PC-3 (cell line): ENCODE data around the gene ZNF350. TPM values are rescaled to one million over a fixed set of nuclear protein-coding genes. Genes with fewer than 3 reads are reported as not detected.
"Not testable (repeated sequence)": the region's sequence is repeated elsewhere in the genome, so short reads cannot be mapped to it uniquely, and the experiment has no call there.

ENCODE experiments used
- ATAC-seq: fragments of 200-7000 bp; cut with Tn5 transposase; 2 replicates; pipeline ENCODE4 v1.9.1; 2020; ENCODE audit warnings: mild to moderate bottlenecking, moderate library complexity
- BruUV-seq: library from RNA; stranded (reverse); fragments of 400-500 nt; replicated peaks from 2 replicates; lab custom pipeline; 2021; lab: Mats Ljungman, UMichigan
- CTCF ChIA-PET: fragments of 300-600 bp; sonication (Branson Sonifier 250); formaldehyde crosslinking; loops from one replicate; lab custom pipeline; 2022; ENCODE audit warnings: antibody characterized with exemption; lab: Charles Lee
- POLR2A ChIA-PET: fragments of 300-600 bp; sonication (Branson Sonifier 250); formaldehyde crosslinking; loops from one replicate; lab custom pipeline; 2022; ENCODE audit warnings: antibody characterized with exemption; ENCODE audit not compliant: unreplicated experiment; lab: Charles Lee
- DNase-seq: peaks from one replicate; pipeline ENCODE4 v3.0.0-alpha.2; 2015
- H2AFZ ChIP-seq: fragments of 300-600 bp; sonication (generic); 2 replicates; pipeline ENCODE4 v1.6.0; 2016; ENCODE audit warnings: antibody characterized with exemption, low read length
- H3F3A ChIP-seq: fragments of 300-600 bp; sonication (generic); one replicate; pipeline ENCODE4 v1.6.0; 2017; ENCODE audit warnings: antibody characterized with exemption, low read length, control low read depth, mild to moderate bottlenecking; ENCODE audit not compliant: unreplicated experiment
- H3K27ac ChIP-seq: fragments of 300-600 bp; sonication (generic); 2 replicates; pipeline ENCODE4 v1.5.1; 2016; ENCODE audit warnings: mild to moderate bottlenecking, low read length
- H3K27me3 ChIP-seq: fragments of 300-600 bp; sonication (generic); 2 replicates; pipeline ENCODE4 v1.6.1; 2016; ENCODE audit warnings: low read length, mixed read lengths
- H3K36me3 ChIP-seq: fragments of 300-600 bp; sonication (generic); 2 replicates; pipeline ENCODE4 v1.6.1; 2016; ENCODE audit warnings: low read depth, mixed run types, low read length, mixed read lengths
- H3K4me1 ChIP-seq: fragments of 300-600 bp; sonication (generic); 2 replicates; pipeline ENCODE4 v1.5.1; 2016; ENCODE audit warnings: low read length; ENCODE audit not compliant: insufficient read depth
- H3K4me2 ChIP-seq: fragments of 300-600 bp; sonication (generic); 2 replicates; pipeline ENCODE4 v1.6.0; 2016; ENCODE audit warnings: low read length
- H3K4me3 ChIP-seq: fragments of 300-600 bp; sonication (generic); 2 replicates; pipeline ENCODE4 v1.5.1; 2016; ENCODE audit warnings: mild to moderate bottlenecking, low read length, mixed read lengths
- H3K79me2 ChIP-seq: fragments of 300-600 bp; sonication (generic); 2 replicates; pipeline ENCODE4 v1.6.1; 2017; ENCODE audit warnings: low read length, mixed read lengths
- H3K9ac ChIP-seq: fragments of 300-600 bp; sonication (generic); 2 replicates; pipeline ENCODE4 v1.6.0; 2016; ENCODE audit warnings: mild to moderate bottlenecking, low read length
- H3K9me2 ChIP-seq: fragments of 300-600 bp; sonication (generic); replicated peaks from 2 replicates; pipeline ENCODE4 v1.6.1; 2016; ENCODE audit warnings: mixed run types, low read length, mixed read lengths
- H3K9me3 ChIP-seq: fragments of 300-600 bp; sonication (generic); 2 replicates; pipeline ENCODE4 v1.6.1; 2016; ENCODE audit warnings: low read length, mixed read lengths
- H4K20me1 ChIP-seq: fragments of 300-600 bp; sonication (generic); 2 replicates; pipeline ENCODE4 v1.6.1; 2016; ENCODE audit warnings: low read length, mixed read lengths
- EZH2 ChIP-seq: fragments of 300-600 bp; sonication (generic); IDR thresholded peaks from one replicate; pipeline ENCODE4 v1.6.1; 2017; ENCODE audit warnings: antibody characterized with exemption, mild to moderate bottlenecking, low read length; ENCODE audit not compliant: unreplicated experiment
- EZH2phosphoT487 ChIP-seq: fragments of 300-600 bp; sonication (generic); IDR thresholded peaks from 2 replicates; pipeline ENCODE4 v1.6.1; 2018; ENCODE audit warnings: mild to moderate bottlenecking, antibody characterized with exemption, low read length, borderline replicate concordance
- intact Hi-C: fragments of 100-400 bp; cut with micrococcal nuclease; formaldehyde crosslinking; loops from 2 replicates; pipeline ENCODE4 v1.9.0; 2023
- total RNA-seq: library from RNA; depleted of rRNA; stranded (reverse); fragments of >200 nt; gene quantifications from 2 replicates; pipeline ENCODE4 v1.2.3, GENCODE V29; 2014
- TF ChIP-seq, protein P1 (sequence below): fragments of 300-600 bp; sonication (generic); conservative IDR thresholded peaks from 2 replicates; pipeline ENCODE4 v1.5.1; 2017; ENCODE audit warnings: antibody characterized with exemption, low read depth, mild to moderate bottlenecking, low read length

Gene ZNF350
- total RNA-seq, 1 experiment from 2014 or later, result 6.2 TPM

DNA sequence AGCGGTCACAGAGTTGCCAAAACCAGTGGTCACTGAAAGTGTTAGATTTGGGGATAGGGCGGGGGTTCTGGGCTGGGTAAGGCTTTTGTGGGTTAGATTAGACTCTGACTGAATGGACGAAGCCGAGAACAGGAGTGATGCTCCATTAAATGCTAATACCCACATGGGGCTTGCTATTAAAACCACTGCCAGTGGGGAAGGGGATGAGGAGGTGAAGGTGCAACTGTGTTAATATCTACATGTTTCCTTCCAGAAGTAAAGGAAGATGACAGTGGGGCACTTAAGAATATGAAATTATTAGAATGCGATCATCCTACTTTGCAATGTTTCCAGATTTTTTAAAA lies 42.1 kb upstream of the ZNF350 start:
- TSS peak; percentile 62 for BruUV-seq
- peaks cover 13% of the 10 kb centered on the region for H3K79me2 ChIP-seq
- ATAC-seq (peak; percentile 30), DNase-seq (peak; percentile 7)
- H3K27me3 ChIP-seq, result no peaks in the 10 kb centered on the region
- ChIA-PET CTCF (no interaction called here), POLR2A (interaction anchor here (0.6 kb wide), 1 partner anchor 15 kb away, joined by 3 read pairs; no protein-coding TSS in a partner anchor)
- H2AFZ ChIP-seq, result peak overlapping the region; percentile 97
- peak overlapping the region; percentile 83 for H3K4me3 ChIP-seq
- no peaks in the 10 kb centered on the region for H3F3A ChIP-seq
- H3K27ac ChIP-seq, result peak overlapping the region; percentile 74
- H4K20me1 ChIP-seq, result no peaks in the 10 kb centered on the region
- H3K9ac ChIP-seq, result peak overlapping the region; percentile 84
- no peaks in the 10 kb centered on the region for H3K9me2 ChIP-seq
- H3K4me1 ChIP-seq, result no peaks in the 10 kb centered on the region
- H3K9me3 ChIP-seq, result peaks cover 39% of the 10 kb centered on the region
- H3K36me3 ChIP-seq, result peaks cover 62% of the 10 kb centered on the region
- intact Hi-C loops, result no loop called here
- H3K4me2 ChIP-seq, result peak overlapping the region; percentile 86
- TF ChIP-seq EZH2 (no peak), EZH2phosphoT487 (no peak)
- TF ChIP-seq, protein P1, sequence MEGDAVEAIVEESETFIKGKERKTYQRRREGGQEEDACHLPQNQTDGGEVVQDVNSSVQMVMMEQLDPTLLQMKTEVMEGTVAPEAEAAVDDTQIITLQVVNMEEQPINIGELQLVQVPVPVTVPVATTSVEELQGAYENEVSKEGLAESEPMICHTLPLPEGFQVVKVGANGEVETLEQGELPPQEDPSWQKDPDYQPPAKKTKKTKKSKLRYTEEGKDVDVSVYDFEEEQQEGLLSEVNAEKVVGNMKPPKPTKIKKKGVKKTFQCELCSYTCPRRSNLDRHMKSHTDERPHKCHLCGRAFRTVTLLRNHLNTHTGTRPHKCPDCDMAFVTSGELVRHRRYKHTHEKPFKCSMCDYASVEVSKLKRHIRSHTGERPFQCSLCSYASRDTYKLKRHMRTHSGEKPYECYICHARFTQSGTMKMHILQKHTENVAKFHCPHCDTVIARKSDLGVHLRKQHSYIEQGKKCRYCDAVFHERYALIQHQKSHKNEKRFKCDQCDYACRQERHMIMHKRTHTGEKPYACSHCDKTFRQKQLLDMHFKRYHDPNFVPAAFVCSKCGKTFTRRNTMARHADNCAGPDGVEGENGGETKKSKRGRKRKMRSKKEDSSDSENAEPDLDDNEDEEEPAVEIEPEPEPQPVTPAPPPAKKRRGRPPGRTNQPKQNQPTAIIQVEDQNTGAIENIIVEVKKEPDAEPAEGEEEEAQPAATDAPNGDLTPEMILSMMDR, result no peak

DNA sequence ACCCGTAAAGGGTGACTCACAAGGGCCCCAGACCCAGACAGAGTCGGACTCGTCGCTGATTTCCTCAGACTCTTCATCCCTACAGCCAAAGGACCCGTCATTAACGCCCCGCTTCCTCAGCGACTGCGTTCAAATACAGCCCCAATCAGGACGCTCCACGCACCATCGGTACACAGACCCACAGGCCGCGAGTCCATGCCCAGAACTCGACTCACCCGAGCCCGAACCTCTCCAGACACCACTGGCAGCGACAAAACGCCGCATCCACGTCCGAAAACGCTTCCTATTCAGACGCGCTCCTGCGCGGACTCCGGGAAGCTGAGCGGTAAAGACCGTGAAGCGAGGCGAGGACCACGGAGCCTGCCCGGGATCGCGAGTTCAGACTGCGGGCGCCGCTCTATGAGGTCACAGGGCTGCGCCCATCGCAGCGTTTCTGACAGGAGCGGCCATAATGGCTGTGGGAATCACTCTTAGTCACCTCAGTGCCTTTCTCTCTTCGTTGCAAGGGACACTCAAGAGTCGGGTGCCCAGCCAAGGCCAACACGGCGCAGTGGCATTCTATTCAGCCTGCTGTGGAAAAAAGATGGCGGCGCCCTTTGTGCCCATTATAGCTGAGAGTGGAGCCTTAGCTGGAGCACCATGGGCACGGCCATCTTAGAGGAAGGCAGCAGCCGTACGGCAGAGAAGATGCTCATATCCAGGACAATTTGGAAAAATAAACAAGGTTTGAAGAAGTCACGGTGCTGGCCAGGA lies 41.6 kb upstream of the ZNF350 start, which contains the start of gene ZNF614:
TSS of gene ZNF614 (minus strand) at position 353 of the 753 bp plus-strand sequence. CDS start 2,634 bp downstream, outside the sequence.
- Histone ChIP-seq H3K27ac (peak within 1 kb of the TSS; percentile 74), H3K27me3 (no peaks in the 10 kb centered on the region), H3K79me2 (peaks cover 13% of the 10 kb centered on the region), H2AFZ (peak within 1 kb of the TSS; percentile 97), H3K9me2 (no peaks in the 10 kb centered on the region), H3K9ac (peak within 1 kb of the TSS; percentile 84), H3K4me1 (no peaks in the 10 kb centered on the region), H3K36me3 (peaks cover 62% of the 10 kb centered on the region), H3K4me3 (peak within 1 kb of the TSS; percentile 83), H4K20me1 (no peaks in the 10 kb centered on the region), H3F3A (no peaks in the 10 kb centered on the region), H3K4me2 (peak within 1 kb of the TSS; percentile 86), H3K9me3 (peaks cover 39% of the 10 kb centered on the region)
- peak; percentile 91 for ATAC-seq
- DNase-seq, result peak; percentile 91
- ChIA-PET CTCF (no interaction called here), POLR2A (interaction anchor here (0.6 kb wide), 1 partner anchor 15 kb away, joined by 3 read pairs; no protein-coding TSS in a partner anchor)
- no TSS peak for BruUV-seq
- TF ChIP-seq EZH2phosphoT487, result no peak
- no peak for TF ChIP-seq EZH2
- TF ChIP-seq, protein P1, result no peak
- intact Hi-C loops, result no loop called here

DNA sequence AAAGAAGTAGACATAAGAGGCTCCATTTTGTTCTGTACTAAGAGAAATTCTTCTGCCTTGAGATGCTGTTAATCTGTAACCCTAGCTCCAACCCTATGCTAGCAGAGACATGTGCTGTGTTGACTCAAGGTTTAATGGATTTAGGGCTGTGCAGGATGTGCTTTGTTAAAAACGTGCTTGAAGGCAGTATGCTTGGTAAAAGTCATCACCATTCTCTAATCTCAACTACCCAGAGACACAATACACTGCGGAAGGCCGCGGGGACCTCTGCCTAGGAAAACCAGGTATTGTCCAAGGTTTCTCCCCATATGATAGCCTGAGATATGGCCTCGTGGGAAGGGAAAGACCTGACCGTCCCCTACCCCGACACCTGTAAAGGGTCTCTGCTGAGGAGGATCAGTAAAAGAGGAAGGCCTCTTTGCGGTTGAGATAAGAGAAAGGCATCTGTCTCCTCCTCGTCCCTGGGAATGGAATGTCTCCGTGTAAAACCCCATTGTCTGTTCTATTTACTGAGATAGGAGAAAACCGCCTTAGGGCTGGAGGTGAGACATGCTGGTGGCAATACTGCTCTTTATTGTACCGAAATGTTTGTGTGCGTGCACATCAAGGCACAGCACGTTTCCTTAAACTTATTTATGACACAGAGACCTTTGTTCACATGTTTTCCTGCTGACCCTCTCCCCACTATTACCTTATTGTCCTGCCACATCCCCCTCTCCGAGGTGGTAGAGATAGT lies 39.8 kb upstream of the ZNF350 start:
- peaks cover 13% of the 10 kb centered on the region for H3K79me2 ChIP-seq
- H3K9ac ChIP-seq, H3K4me2 ChIP-seq, intact Hi-C loops, H3F3A ChIP-seq, H2AFZ ChIP-seq, H3K27ac ChIP-seq, POLR2A ChIA-PET, ATAC-seq, H3K9me2 ChIP-seq, CTCF ChIA-PET, H4K20me1 ChIP-seq, DNase-seq, BruUV-seq, H3K4me1 ChIP-seq, H3K27me3 ChIP-seq, H3K4me3 ChIP-seq: not testable (repeated sequence)
- H3K36me3 ChIP-seq, result peaks cover 64% of the 10 kb centered on the region
- H3K9me3 ChIP-seq, result peaks cover 38% of the 10 kb centered on the region

DNA sequence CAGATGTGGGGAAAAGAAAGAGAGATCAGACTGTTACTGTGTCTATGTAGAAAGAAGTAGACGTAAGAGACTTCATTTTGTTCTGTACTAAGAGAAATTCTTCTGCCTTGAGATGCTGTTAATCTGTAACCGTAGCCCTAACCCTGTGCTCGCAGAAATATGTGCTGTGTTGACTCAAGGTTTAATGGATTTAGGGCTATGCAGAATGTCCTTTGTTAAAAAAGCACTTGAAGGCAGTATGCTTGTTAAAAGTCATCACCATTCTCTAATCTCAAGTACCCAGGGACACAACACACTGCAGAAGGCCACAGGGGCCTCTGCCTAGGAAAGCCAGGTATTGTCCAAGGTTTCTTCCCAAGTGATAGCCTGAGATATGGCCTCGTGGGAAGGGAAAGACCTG lies 37.8 kb upstream of the ZNF350 start:
- H3K4me3 ChIP-seq, H3F3A ChIP-seq, H2AFZ ChIP-seq, ATAC-seq, H3K4me1 ChIP-seq, H3K4me2 ChIP-seq, DNase-seq, CTCF ChIA-PET, H3K9me2 ChIP-seq, intact Hi-C loops, H4K20me1 ChIP-seq, BruUV-seq, H3K27me3 ChIP-seq, POLR2A ChIA-PET, H3K9ac ChIP-seq, H3K27ac ChIP-seq: not testable (repeated sequence)
- Histone ChIP-seq H3K9me3 (peaks cover 47% of the 10 kb centered on the region), H3K36me3 (peaks cover 71% of the 10 kb centered on the region), H3K79me2 (peaks cover 13% of the 10 kb centered on the region)
